ENCODE results near the gene HSD17B3.

HSD17B3 gene

GRCh38 chr9:96216583-96216982 lies 85.4 kb downstream of the HSD17B3 start:
- H3K4me3 ChIP-seq (ENCODE audit: low read depth, low read length), result no peak overlapping the region
- no peak for DNase-seq (ENCODE audit: low read depth)
- TF ChIP-seq, protein P1, sequence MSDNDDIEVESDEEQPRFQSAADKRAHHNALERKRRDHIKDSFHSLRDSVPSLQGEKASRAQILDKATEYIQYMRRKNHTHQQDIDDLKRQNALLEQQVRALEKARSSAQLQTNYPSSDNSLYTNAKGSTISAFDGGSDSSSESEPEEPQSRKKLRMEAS (IDR thresholded peaks at IDR 0.05; ENCODE audit: low read depth, low read length), result no peak
- TF ChIP-seq MYC (IDR thresholded peaks at IDR 0.05; ENCODE audit: low read depth, low read length), result no peak
- no peak for TF ChIP-seq POLR2A (IDR thresholded peaks at IDR 0.05; ENCODE audit: extremely low read depth, insufficient read length)
- no peak for TF ChIP-seq CTCF (IDR thresholded peaks at IDR 0.05; ENCODE audit: low read depth, low read length)

DNA sequence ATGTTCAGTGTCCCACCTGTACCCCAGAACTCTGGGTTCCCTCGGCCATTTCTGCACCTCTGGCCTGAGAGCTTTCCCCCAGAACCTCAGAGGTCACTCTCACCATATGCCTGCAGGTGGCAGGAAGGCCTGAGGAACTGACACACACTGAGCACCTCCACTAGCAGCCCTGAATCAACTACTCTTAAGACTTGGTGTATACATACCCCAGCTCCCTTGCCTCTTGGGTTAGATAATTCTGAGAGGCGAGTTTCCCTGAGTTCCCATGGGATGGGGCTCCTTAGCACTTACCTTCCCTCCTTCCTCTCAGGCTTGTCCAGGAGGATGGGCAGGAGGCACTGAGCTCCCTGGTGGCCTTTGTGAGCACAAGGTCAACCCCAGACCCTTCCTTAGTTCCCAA lies 86.1 kb downstream of the HSD17B3 start:
- H3K4me3 ChIP-seq (ENCODE audit: low read depth, low read length), result no peak overlapping the region
- TF ChIP-seq MYC (IDR thresholded peaks at IDR 0.05; ENCODE audit: low read depth, low read length) (no peak), POLR2A (IDR thresholded peaks at IDR 0.05; ENCODE audit: extremely low read depth, insufficient read length) (no peak), CTCF (IDR thresholded peaks at IDR 0.05; ENCODE audit: low read depth, low read length) (no peak)
- TF ChIP-seq, protein P1 (IDR thresholded peaks at IDR 0.05; ENCODE audit: low read depth, low read length), result no peak
- no peak for DNase-seq (ENCODE audit: low read depth)

DNA sequence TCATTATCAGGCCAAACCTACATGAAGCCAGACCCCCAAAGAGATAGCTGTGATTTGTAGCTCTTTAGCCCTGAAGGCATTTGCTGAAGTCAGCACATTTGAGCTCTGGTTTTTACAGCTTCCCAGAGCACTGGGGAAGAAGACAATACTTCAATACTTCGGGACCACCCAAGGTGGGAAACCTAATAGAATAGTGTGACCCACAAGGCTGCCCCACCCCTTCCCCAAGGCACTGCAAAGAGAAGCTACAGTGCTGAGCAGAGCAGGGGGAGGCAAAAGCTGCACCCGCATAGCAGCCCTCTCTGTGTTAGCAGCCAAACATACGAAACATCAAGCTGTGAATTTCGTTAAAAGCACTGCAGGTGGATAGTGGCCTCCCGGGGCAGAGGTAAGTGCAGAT lies 87.3 kb downstream of the HSD17B3 start:
- H3K4me3 ChIP-seq (ENCODE audit: low read depth, low read length), result no peak overlapping the region
- DNase-seq (ENCODE audit: low read depth), result no peak
- TF ChIP-seq MYC (IDR thresholded peaks at IDR 0.05; ENCODE audit: low read depth, low read length), result no peak
- TF ChIP-seq, protein P1 (IDR thresholded peaks at IDR 0.05; ENCODE audit: low read depth, low read length), result no peak
- no peak for TF ChIP-seq POLR2A (IDR thresholded peaks at IDR 0.05; ENCODE audit: extremely low read depth, insufficient read length)
- no peak for TF ChIP-seq CTCF (IDR thresholded peaks at IDR 0.05; ENCODE audit: low read depth, low read length)

DNA sequence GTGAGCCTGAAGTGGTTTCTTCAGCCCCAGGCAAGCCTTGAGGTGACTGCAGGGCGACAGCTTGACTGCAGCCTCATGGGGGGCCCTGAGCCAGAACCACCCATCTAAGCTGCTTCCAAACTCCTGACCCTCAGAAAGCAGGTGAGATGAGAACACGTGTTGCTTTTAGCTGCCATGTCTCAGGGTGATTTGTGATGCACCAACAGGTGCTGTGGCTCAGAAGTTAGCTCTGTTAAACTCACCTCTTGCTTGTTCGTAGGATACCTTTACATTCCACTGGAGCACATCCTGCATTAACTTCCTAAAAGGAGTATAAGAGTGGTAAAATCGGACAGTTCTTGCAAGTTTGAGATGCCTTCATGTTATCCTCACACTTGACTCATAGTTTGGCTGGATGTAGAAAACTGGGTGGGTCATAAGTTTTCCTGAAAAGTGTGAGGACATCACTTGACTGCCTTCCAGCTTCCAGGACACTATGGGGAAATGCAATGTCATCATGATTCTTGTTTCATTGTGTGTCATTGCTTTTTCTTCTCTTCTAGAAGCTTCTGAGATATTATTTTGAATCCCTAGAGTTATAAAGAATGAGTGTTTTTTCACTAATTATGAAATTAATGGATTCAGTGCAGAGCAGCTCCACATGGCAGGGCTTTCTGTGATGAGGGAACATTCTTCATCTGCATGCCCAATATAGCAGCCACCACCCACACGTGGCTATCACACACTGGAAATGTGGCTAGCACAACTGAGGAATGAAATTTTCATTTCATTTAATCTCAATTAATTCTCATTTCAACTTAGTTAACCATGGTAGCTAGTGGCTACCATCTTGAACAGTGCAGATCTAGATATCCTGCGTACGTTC lies 92.3 kb downstream of the HSD17B3 start:
- TF ChIP-seq, protein P1 (IDR thresholded peaks at IDR 0.05; ENCODE audit: low read depth, low read length), result no peak
- TF ChIP-seq CTCF (IDR thresholded peaks at IDR 0.05; ENCODE audit: low read depth, low read length) (no peak), POLR2A (IDR thresholded peaks at IDR 0.05; ENCODE audit: extremely low read depth, insufficient read length) (no peak), MYC (IDR thresholded peaks at IDR 0.05; ENCODE audit: low read depth, low read length) (no peak)
- no peak overlapping the region for H3K4me3 ChIP-seq (ENCODE audit: low read depth, low read length)
- no peak for DNase-seq (ENCODE audit: low read depth)

DNA sequence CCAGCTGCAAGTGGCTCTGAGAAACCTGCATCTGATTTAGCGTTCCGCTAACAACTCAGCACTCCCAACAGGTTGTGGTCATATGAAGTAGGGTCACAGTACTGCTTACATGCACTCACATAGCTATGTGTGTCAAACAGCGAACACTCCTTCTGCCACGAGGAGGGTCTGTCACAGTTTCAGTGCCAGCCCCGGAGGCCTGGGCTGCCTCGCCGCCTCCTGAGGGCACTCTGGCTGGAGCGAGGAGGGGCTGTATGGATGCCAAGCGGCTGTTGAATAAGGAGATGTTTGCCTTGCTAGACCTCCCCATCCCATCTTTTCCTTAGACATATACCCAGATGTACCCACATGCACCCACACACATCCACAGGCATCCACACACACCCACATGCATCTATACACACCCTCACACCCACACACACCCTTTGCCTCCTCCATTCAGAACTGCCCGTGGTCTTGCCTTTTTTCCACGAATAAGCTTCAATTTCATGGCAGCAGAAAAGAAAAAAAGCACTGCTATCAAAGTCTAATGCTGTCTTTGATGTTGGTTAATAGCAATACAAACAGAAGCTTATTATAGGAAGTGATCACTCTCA lies 95.7 kb downstream of the HSD17B3 start:
- H3K4me3 ChIP-seq (ENCODE audit: low read depth, low read length), result no peak overlapping the region
- no peak for TF ChIP-seq POLR2A (IDR thresholded peaks at IDR 0.05; ENCODE audit: extremely low read depth, insufficient read length)
- no peak for TF ChIP-seq MYC (IDR thresholded peaks at IDR 0.05; ENCODE audit: low read depth, low read length)
- TF ChIP-seq, protein P1 (IDR thresholded peaks at IDR 0.05; ENCODE audit: low read depth, low read length), result no peak
- TF ChIP-seq CTCF (IDR thresholded peaks at IDR 0.05; ENCODE audit: low read depth, low read length), result no peak
- DNase-seq (ENCODE audit: low read depth), result no peak
